ENCODE measurements around the gene APPBP2. TPM values are rescaled to one million over a fixed set of nuclear protein-coding genes. Genes with fewer than 3 reads are reported as not detected.

APPBP2 gene
- total and polyA plus RNA-seq, 8 donors = 4.8 to 55.8 (median 17.0) TPM

DNA sequence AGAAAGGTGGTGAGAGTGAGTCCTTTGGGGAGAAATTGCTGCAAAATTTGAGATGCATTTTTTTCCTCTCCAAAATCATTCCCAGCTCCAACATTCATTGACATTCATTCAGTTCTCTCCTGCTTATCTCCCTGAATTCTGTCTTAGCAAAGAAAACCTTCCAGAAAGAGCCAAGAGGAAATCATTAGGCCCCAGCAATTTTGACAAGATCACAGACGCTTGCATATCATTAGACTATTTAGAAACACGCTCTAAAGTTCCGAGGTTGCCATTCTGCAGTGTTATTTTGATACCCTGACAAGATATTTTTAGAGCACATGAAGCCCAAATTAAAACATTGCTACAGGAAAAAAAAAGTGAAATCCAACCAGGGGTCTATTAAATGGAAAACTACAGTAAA is 113.3 kb downstream of the APPBP2 start:
- DNase-seq = no peak
- Histone ChIP-seq H3K27me3 (no peaks in the 10 kb centered on the region), H3K36me3 (no peaks in the 10 kb centered on the region), H3K4me3 (no peak overlapping the region), H3K4me1 (no peaks in the 10 kb centered on the region), H3K9me3 (no peaks in the 10 kb centered on the region), H3K27ac (no peak overlapping the region)
- TF ChIP-seq EP300 (IDR thresholded peaks at IDR 0.05) = no peak
- no peak for TF ChIP-seq POLR2A (IDR thresholded peaks at IDR 0.05)
- TF ChIP-seq POLR2AphosphoS5 (IDR thresholded peaks at IDR 0.05) = no peak
- TF ChIP-seq CTCF (IDR thresholded peaks at IDR 0.05) = no peak
- 78 to 89% (median 87%) methylated on average over 3 of the region's 3 CpGs for WGBS, 5 donors
- intact Hi-C loops (cut with DNase I; ENCODE audit: low total_unique reads) = no loop called here

DNA sequence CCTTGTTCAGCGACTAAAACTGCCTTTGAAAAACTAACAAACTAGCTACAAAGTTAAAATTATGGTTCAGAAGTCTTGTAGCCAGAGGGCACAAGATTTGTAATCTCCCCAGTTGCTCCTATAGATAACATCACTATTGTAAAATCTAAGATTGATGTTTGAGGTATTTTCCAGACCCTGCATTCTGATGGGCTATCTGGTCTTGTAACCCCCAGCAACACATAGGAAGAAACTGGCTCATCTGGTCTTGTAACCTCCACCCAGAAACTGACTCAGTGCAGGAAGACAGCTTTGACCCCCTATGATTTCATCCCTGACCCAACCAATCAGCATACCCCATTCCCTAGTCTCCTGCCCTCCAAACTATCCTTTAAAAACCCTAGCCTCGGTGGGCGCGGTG is 116.0 kb downstream of the APPBP2 start:
- H3K27ac ChIP-seq = no peak overlapping the region
- TF ChIP-seq CTCF (IDR thresholded peaks at IDR 0.05) = no peak
- TF ChIP-seq EP300 (IDR thresholded peaks at IDR 0.05) = no peak
- no peak for TF ChIP-seq POLR2A (IDR thresholded peaks at IDR 0.05)
- TF ChIP-seq POLR2AphosphoS5 (IDR thresholded peaks at IDR 0.05) = no peak
- intact Hi-C loops (cut with DNase I; ENCODE audit: low total_unique reads) = no loop called here
- H3K9me3 ChIP-seq = no peaks in the 10 kb centered on the region
- WGBS, 5 donors = 91 to 98% (median 94%) methylated on average over 4 of the region's 4 CpGs
- no peak for DNase-seq
- no peaks in the 10 kb centered on the region for H3K36me3 ChIP-seq
- H3K27me3 ChIP-seq = peaks cover 0 to 8% (median 0%) of the 10 kb centered on the region in 3 donors
- no peak overlapping the region for H3K4me3 ChIP-seq
- no peaks in the 10 kb centered on the region for H3K4me1 ChIP-seq

- 64 to 77% (median 70%) methylated on average over 3 of the region's 3 CpGs for WGBS, 5 donors
- Histone ChIP-seq H3K36me3 (no peaks in the 10 kb centered on the region), H3K9me3 (no peaks in the 10 kb centered on the region), H3K27me3 (peaks cover 0 to 8% (median 0%) of the 10 kb centered on the region in 3 donors), H3K4me1 (no peaks in the 10 kb centered on the region), H3K27ac (no peak overlapping the region), H3K4me3 (no peak overlapping the region)
- no peak for TF ChIP-seq EP300 (IDR thresholded peaks at IDR 0.05)
- TF ChIP-seq POLR2A (IDR thresholded peaks at IDR 0.05) = no peak
- no peak for TF ChIP-seq POLR2AphosphoS5 (IDR thresholded peaks at IDR 0.05)
- TF ChIP-seq CTCF (IDR thresholded peaks at IDR 0.05) = no peak
- DNase-seq = no peak
- intact Hi-C loops (cut with DNase I; ENCODE audit: low total_unique reads) = no loop called here
Observed at GRCh38 chr17:60406887-60407286, 119.2 kb downstream of the APPBP2 start.

DNA sequence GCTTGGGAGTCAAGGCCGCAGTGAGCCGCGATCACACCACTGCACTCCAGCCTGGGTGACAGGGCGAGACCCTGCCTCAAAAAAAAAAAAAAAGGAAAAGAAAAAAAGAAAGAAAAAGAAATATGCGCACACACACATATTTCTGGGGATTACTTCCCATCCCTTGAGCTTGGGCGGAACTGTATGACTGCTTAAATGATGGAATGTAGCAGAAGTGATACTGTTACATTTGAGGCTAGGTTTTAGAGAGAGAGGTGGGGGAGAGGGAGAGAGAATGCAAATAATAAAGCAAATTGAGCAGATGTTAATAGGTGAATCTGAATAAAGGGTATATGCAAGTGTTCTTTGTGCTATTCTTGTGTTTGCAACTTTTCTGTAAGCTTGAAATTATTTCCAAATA is 122.1 kb downstream of the APPBP2 start:
- no peak overlapping the region for H3K4me3 ChIP-seq
- H3K4me1 ChIP-seq = no peaks in the 10 kb centered on the region
- whole genome bisulfite sequencing, 5 donors = 78 to 95% (median 91%) methylated on average over 6 of the region's 6 CpGs
- no peak overlapping the region for H3K27ac ChIP-seq
- DNase-seq = no peak
- no peak for TF ChIP-seq POLR2AphosphoS5 (IDR thresholded peaks at IDR 0.05)
- no peak for TF ChIP-seq POLR2A (IDR thresholded peaks at IDR 0.05)
- TF ChIP-seq EP300 (IDR thresholded peaks at IDR 0.05) = no peak
- TF ChIP-seq CTCF (IDR thresholded peaks at IDR 0.05) = no peak
- intact Hi-C loops (cut with DNase I; ENCODE audit: low total_unique reads) = no loop called here
- H3K9me3 ChIP-seq = no peaks in the 10 kb centered on the region
- peaks cover 0 to 8% (median 0%) of the 10 kb centered on the region in 3 donors for H3K27me3 ChIP-seq
- H3K36me3 ChIP-seq = no peaks in the 10 kb centered on the region
